GM12865 (cell line): ENCODE results near the gene FGF19.

Experiments used
- DNase-seq: peaks from one replicate; pipeline ENCODE4 v3.0.0; 2010; ENCODE audit warnings: low read depth
- H3K4me3 ChIP-seq: 2 replicates; pipeline ENCODE4 v1.5.1; 2011; ENCODE audit warnings: mild to moderate bottlenecking, low read depth, low read length, control low read depth
- TF ChIP-seq, protein P1 (sequence below): IDR thresholded peaks from 2 replicates; pipeline ENCODE4 v1.5.1; 2011; ENCODE audit warnings: low read length, control low read depth, low read depth, inconsistent platforms; ENCODE audit not compliant: insufficient read depth; ENCODE audit errors: missing control alignments

The FGF19 gene

DNA sequence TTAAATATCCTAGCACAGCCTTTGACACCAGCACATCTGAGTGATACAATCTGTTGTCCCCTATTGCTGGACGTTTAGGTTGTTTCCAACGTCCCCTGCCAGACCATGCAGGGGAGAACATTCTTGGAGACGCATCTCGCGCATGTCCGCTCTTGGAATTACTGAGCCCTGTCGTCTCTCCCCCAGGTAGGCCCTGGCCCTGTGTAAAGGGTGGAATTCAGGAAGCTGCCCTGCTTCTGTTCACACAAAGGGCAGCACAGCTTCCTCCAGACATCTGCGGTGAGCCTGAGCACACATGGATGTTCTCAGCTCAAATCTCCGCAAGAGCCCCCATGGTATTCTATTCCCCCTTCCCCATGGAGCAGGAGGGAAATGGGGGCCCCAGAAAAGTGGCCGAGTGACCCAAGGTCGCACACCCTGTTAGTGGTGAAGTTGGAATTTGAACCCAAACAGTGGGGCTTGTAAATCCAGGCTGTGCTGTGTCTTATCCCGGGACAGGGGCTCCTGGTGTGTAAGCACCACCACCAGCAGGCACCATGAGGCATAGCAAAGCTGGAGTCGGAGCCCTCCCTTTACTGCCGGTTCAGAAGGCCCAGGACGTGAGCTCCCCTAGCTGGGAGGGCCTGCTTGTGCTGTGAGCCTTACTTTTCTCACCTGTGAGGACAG lies 5.0 kb upstream of the FGF19 start:
- TF ChIP-seq, protein P1, sequence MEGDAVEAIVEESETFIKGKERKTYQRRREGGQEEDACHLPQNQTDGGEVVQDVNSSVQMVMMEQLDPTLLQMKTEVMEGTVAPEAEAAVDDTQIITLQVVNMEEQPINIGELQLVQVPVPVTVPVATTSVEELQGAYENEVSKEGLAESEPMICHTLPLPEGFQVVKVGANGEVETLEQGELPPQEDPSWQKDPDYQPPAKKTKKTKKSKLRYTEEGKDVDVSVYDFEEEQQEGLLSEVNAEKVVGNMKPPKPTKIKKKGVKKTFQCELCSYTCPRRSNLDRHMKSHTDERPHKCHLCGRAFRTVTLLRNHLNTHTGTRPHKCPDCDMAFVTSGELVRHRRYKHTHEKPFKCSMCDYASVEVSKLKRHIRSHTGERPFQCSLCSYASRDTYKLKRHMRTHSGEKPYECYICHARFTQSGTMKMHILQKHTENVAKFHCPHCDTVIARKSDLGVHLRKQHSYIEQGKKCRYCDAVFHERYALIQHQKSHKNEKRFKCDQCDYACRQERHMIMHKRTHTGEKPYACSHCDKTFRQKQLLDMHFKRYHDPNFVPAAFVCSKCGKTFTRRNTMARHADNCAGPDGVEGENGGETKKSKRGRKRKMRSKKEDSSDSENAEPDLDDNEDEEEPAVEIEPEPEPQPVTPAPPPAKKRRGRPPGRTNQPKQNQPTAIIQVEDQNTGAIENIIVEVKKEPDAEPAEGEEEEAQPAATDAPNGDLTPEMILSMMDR, result no peak
- no peak for DNase-seq
- H3K4me3 ChIP-seq, result no peak overlapping the region

DNA sequence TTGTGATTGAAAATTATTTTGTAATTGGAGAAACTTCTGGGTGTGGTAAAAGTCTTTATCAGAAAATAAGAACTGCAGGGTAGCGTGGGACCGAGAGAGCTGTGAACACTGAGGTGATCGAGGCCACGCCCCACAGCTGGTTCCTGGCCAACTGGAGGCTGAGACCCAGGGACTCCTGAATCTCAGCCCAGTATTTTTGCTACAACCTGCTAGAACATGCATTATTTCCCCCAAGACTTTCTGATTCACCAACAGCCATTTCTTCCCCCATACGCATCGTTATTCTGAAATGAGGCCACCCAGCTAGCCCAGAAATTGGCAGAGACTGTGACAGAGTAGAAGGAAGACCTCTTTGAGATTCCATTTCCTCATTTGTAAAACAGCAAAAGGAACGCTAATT lies 3.4 kb upstream of the FGF19 start:
- H3K4me3 ChIP-seq, result peak overlapping the region; percentile 29
- no peak for DNase-seq
- TF ChIP-seq, protein P1, result no peak

DNA sequence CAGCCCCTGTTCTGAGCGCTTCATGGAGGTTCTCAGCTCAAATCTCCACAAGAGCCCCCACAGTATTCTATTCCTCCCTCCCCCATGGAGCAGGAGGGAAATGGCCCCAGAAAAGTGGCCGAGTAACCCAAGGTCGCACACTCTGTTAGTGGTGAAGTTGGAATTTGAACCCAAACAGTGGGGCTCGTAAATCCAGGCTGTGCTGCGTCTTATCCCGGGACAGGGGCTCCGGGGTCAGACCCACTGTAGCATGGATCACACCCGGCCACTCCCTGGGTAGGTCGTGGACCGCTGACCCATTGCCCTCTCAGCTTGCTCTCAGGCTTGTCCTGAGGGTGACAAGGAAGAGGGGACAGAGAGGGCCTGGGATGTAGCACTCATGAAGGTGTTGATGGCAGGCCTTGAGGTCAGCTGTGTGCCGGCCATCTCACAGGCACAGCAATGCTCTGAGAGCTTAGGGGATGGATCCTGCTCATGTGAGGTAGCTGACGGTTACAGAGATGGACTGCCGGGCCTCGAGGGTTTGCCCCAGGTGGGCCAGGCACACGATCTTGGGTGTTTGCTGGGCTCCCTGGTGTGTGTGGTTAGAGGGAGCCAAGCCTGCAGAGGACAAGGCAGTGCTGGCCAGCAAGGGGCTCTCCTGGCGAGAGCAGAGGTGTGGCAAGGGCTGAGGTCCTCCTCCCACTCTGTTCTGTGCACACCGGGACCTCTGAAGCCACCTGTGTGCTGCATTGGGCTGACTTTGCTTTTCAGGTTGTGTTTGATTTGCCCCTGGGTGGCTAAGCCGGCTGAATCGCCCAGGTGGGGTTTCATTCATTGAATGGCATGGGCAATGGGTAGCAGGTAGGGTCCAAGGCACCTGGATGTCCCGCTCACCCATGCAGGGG lies 2.3 kb upstream of the FGF19 start:
- no peak for DNase-seq
- TF ChIP-seq, protein P1, result no peak
- no peak overlapping the region for H3K4me3 ChIP-seq

DNA sequence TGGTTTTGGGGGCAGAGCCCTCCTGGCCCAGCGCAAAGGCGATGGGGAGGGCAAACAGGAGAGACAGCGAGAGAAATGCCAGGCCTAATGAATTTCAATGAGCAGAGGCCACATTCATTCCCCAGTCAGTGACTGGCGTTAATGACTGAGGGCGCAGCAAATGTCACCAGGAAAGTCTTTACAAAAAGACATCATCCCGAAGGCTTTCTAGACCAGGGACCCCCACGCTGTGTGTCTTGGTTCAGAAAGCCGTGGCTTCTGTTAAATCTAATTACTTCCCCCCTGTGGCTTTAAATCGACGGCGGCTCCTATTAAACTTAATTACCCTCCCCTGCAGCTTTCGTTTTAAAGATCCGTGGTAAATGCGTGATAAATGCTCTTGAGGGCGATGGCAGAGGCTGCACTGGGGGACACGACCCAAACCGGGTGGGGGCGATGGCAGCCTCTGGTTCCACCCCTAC lies 1.6 kb upstream of the FGF19 start:
- no peak overlapping the region for H3K4me3 ChIP-seq
- TF ChIP-seq, protein P1, result no peak
- DNase-seq, result no peak

DNA sequence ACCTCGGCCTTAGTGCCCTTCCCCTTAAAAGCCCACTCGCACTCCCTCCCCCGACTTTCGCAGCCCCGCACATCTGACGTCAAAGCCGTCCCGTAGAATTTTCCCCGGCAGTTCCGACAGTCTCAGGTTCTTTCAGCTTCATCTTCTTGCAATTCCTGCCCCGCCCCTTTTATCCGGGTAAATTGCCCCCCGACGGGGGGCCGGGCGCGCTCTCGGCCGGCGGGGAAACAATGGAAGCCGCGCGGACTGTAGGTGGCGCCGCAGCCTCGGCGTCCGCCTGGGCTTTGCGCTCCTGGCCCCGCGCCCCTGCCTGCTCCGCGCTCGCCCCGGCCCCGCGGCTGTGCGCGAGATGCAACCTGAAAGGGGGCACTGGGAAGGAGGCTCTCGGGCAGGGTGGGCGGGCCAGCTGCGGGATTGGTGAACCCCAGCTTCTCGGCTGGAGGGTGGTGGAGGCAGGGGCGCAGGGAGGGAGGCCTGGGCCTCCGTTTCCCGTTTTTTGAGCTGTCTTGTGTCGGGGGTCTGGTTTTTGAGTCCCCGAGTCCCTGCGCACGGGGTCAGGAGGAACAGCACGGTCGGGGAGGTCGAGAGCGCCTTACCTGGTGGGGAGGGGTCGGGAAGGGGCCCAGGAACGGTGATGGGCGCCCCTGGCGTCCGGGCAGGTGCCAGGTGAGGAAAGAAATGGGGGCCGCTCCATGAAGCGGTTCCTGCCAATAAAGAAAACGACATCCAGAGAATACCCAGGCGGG lies 859 bp upstream of the FGF19 start:
- TF ChIP-seq, protein P1, result peak; percentile 24
- DNase-seq, result no peak
- no peak overlapping the region for H3K4me3 ChIP-seq

DNA sequence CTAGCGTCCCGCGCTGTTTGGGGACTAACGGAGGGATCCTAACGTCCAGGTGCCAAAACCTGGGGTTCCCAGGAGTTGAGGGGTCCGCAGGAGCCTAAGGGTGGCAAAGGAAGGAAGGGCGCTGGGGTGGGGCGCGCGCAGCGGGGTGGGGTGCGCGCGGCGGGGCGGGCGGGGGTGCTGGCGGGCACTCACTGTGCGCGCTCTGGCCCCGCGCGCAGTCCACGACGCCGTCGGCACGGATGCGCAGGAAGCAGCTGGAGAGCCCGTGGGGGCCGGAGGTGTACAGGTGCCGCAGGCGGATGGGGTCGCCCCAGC lies 412 bp downstream of the FGF19 start:
- H3K4me3 ChIP-seq, result no peak overlapping the region
- no peak for DNase-seq
- TF ChIP-seq, protein P1, result no peak
